AG09309 (cell line): ENCODE measurements around the gene SMAD3.
A peak's percentile ranks its signal among the peaks of the same experiment; 100 is the strongest.

Experiments used
- DNase-seq: peaks from one replicate; pipeline ENCODE4 v3.0.0-alpha.2; 2010; ENCODE audit warnings: low read depth
- H3K4me3 ChIP-seq: 2 replicates; pipeline ENCODE4 v1.5.1; 2011; ENCODE audit warnings: mild to moderate bottlenecking, low read depth, low read length, moderate library complexity; ENCODE audit not compliant: control insufficient read depth
- TF ChIP-seq, protein P1 (sequence below): IDR thresholded peaks from 2 replicates; pipeline ENCODE4 v1.5.1; 2011; ENCODE audit warnings: mild to moderate bottlenecking, low read depth, low read length, inconsistent platforms; ENCODE audit not compliant: insufficient read depth, control insufficient read depth; ENCODE audit errors: missing control alignments

SMAD3 gene

DNA sequence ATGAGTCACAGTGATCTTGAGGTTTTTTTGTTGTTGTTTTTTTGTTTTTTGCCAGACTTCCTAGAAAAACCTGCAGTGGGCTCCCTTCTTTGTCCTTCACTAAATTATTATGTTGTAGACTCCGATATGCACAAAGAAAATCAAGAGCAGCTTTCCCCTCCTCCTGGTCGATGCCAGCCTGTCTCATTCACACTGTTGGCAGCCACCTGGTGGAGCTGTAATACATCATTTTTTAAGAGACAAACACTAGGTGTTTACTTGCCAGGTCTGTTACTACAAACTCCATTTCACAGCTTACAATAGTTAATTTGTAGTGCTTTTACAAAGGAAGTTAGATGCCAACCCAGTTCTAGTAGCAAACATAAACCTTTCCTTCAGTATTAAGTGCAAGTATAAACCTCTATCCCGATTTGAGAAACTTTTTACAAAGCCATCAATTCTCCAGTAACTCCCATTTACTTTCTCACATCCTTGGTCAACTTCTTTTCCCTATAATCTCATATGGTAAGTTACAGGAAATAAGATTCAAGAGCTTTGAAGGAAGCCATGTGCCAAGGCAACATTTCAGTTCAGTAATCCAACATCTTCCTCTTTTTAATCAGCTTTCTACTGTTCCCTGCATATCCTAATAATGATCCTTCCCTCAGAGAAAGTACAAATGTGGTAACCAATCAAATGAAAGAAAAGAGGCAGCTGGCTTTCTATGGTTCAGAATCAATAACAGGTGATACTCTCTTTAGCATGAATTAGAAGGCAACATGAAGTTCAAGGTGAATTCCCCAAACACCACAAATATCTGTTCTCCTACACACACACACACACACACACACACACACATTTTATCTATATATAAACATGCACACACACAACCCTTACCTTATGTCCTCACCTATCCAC is 175.1 kb downstream of the SMAD3 start:
- DNase-seq: no peak
- no peak overlapping the region for H3K4me3 ChIP-seq
- TF ChIP-seq, protein P1, sequence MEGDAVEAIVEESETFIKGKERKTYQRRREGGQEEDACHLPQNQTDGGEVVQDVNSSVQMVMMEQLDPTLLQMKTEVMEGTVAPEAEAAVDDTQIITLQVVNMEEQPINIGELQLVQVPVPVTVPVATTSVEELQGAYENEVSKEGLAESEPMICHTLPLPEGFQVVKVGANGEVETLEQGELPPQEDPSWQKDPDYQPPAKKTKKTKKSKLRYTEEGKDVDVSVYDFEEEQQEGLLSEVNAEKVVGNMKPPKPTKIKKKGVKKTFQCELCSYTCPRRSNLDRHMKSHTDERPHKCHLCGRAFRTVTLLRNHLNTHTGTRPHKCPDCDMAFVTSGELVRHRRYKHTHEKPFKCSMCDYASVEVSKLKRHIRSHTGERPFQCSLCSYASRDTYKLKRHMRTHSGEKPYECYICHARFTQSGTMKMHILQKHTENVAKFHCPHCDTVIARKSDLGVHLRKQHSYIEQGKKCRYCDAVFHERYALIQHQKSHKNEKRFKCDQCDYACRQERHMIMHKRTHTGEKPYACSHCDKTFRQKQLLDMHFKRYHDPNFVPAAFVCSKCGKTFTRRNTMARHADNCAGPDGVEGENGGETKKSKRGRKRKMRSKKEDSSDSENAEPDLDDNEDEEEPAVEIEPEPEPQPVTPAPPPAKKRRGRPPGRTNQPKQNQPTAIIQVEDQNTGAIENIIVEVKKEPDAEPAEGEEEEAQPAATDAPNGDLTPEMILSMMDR: peak; percentile 10

DNA sequence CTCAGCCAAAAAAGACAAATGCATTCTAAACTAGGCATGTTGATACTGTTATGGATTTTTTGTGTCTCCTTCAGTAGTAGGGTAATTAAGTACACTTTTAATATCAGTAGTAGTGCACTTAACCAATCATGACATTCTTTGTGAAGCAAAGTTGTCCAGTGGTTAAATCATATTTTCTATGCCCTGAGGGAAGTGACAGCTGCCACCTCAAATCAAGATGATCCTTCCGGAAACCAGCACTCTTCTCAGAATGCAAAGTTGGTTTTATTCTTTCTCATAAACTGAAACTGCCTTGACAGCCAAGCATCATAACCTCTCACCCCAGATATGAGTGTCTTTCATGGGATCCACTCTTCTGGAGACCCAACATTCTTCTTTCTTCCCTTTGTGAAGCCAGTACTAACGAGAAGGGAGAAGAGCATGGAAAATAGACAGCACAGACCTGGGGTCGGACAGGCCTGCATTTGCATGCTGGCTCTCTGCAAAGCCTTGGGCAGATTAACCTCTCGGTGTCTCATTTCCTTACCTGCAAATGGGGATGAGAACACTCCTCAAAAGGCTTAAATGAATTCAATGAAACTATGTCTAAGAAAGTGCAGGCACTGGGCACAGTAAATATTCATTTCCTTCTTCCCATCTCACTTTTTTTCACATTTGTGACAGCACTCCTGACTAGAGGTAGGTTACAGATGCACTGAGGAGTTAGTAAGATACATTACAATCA is 175.9 kb downstream of the SMAD3 start:
- no peak for DNase-seq

DNA sequence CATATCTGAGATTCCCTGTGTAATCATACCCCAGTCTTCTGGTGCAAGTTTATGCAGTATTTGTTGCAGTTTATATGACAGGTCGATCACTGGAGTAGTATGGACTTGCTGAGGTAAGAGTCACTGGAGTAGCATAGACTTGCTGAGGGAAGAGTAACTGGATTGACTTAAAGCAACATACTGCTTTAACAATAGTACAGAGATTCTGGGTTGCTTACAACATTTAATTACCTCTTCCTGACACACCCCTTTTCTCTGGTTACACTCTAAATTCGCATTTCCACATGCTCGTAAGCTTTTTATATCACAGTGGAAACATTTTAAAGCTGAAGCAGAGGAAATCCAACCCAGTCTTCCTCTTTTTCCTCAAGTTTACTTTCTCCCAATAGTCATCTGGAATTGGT is 177.3 kb downstream of the SMAD3 start:
- DNase-seq: peak; percentile 27
- H3K4me3 ChIP-seq: no peak overlapping the region
- TF ChIP-seq, protein P1: no peak

More for the DNA sequence above, 175.9 kb downstream of the SMAD3 start:
- H3K4me3 ChIP-seq: no peak overlapping the region
- TF ChIP-seq, protein P1: no peak
